Mesothelial cell of epicardium (in vitro differentiated cells): ENCODE data around the gene MECR. TPM values are rescaled to one million over a fixed set of nuclear protein-coding genes. Genes with fewer than 3 reads are reported as not detected.

Experiments
- DNase-seq, 2 experiments: peaks; one replicate each; pipeline ENCODE4 v3.0.0; 2021; ENCODE audit warnings: low spot score in 2 of 2; ENCODE audit not compliant: unreplicated experiment in 2 of 2
- H3K27ac Mint-ChIP-seq: 2 replicates; pipeline ENCODE4 v1.8.0; 2021; ENCODE audit warnings: mixed read lengths
- H3K27me3 Mint-ChIP-seq: 2 replicates; pipeline ENCODE4 v1.8.0; 2021; ENCODE audit warnings: low read depth, mixed read lengths
- H3K36me3 Mint-ChIP-seq: 2 replicates; pipeline ENCODE4 v1.8.0; 2021; ENCODE audit warnings: mixed read lengths
- H3K4me1 Mint-ChIP-seq: 2 replicates; pipeline ENCODE4 v1.8.0; 2021; ENCODE audit warnings: mixed read lengths
- H3K4me3 Mint-ChIP-seq: 2 replicates; pipeline ENCODE4 v1.8.0; 2021; ENCODE audit warnings: mild to moderate bottlenecking, moderate library complexity, mixed read lengths
- H3K9me3 Mint-ChIP-seq: 2 replicates; pipeline ENCODE4 v1.8.0; 2021; ENCODE audit warnings: mixed read lengths
- total RNA-seq: library from RNA; stranded (reverse); gene quantifications from 3 replicates; pipeline ENCODE4 v1.2.1, GENCODE V29; 2021
- TF ChIP-seq, protein P1 (sequence below): fragments of 200-600 bp; sonication (generic); IDR thresholded peaks from one replicate; pipeline ENCODE4 v1.5.0; 2021; ENCODE audit warnings: antibody characterized with exemption; ENCODE audit not compliant: unreplicated experiment

MECR gene
- total RNA-seq, 1 donor from 2014 or later: 36.6 TPM

- H3K27me3 Mint-ChIP-seq: no peaks in the 10 kb centered on the region
- no peak overlapping the region for H3K27ac Mint-ChIP-seq
- TF ChIP-seq, protein P1, sequence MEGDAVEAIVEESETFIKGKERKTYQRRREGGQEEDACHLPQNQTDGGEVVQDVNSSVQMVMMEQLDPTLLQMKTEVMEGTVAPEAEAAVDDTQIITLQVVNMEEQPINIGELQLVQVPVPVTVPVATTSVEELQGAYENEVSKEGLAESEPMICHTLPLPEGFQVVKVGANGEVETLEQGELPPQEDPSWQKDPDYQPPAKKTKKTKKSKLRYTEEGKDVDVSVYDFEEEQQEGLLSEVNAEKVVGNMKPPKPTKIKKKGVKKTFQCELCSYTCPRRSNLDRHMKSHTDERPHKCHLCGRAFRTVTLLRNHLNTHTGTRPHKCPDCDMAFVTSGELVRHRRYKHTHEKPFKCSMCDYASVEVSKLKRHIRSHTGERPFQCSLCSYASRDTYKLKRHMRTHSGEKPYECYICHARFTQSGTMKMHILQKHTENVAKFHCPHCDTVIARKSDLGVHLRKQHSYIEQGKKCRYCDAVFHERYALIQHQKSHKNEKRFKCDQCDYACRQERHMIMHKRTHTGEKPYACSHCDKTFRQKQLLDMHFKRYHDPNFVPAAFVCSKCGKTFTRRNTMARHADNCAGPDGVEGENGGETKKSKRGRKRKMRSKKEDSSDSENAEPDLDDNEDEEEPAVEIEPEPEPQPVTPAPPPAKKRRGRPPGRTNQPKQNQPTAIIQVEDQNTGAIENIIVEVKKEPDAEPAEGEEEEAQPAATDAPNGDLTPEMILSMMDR: no peak
- peaks cover 22% of the 10 kb centered on the region for H3K36me3 Mint-ChIP-seq
- H3K4me3 Mint-ChIP-seq: no peak overlapping the region
- H3K4me1 Mint-ChIP-seq: no peaks in the 10 kb centered on the region
- DNase-seq: no peak
- H3K9me3 Mint-ChIP-seq: no peaks in the 10 kb centered on the region
Observed at GRCh38 chr1:29217633-29218032, 13.1 kb downstream of the MECR start.

- peaks cover 31% of the 10 kb centered on the region for H3K36me3 Mint-ChIP-seq
- H3K4me3 Mint-ChIP-seq: no peak overlapping the region
Observed at GRCh38 chr1:29213055-29213454, 17.7 kb downstream of the MECR start.

GRCh38 chr1:29211086-29212030 is 19.4 kb downstream of the MECR start:
- Mint-ChIP-seq H3K4me3 (no peak overlapping the region), H3K36me3 (peaks cover 29% of the 10 kb centered on the region), H3K27me3 (no peaks in the 10 kb centered on the region), H3K27ac (no peak overlapping the region), H3K4me1 (peaks cover 12% of the 10 kb centered on the region), H3K9me3 (no peaks in the 10 kb centered on the region)
- TF ChIP-seq, protein P1: no peak
- DNase-seq: no peak

More at GRCh38 chr1:29213055-29213454, 17.7 kb downstream of the MECR start:
- no peak for DNase-seq
- Mint-ChIP-seq H3K9me3 (no peaks in the 10 kb centered on the region), H3K27me3 (no peaks in the 10 kb centered on the region), H3K4me1 (peaks cover 12% of the 10 kb centered on the region), H3K27ac (no peak overlapping the region)
- TF ChIP-seq, protein P1: no peak

DNA sequence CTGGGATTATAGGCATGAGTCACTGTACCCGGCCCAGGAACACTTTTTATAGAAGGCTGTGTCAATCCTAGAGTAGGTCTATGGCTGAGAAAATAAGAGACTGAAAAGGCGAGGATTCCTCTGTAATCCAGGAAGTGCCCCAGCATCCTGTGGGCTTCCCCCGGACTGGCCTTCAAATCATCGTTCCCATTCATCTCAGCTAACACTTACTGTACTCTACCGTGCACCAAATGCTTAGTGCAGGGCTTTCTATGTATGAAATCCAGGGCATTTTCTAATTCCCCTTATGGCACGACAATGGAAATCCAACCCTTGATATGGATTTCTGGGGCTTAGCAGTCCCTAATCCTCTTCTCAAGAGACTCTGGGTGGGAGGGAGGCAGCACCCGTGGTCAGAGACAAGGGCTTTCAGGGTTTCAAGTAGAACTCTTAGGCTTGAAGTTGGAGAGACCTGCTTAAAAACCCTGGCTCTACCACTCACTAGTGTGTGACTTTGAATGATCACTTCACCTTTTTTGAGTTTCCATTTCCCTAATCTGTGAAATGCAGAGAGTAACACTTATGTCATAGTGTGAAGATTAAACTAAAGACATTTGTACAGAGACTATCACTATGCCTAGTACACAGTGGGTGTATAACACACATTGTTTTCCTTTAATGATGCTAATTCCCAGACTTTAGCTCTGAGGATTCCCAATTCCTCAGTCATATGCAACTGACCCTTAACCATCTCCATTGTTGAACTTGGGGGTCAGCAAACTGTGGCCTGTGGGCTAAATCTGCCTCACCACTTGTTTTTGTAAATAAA is 20.3 kb downstream of the MECR start:
- TF ChIP-seq, protein P1: no peak
- Mint-ChIP-seq H3K4me1 (peaks cover 12% of the 10 kb centered on the region), H3K9me3 (no peaks in the 10 kb centered on the region), H3K36me3 (peaks cover 31% of the 10 kb centered on the region), H3K4me3 (no peak overlapping the region), H3K27ac (no peak overlapping the region), H3K27me3 (no peaks in the 10 kb centered on the region)
- DNase-seq: no peak

DNA sequence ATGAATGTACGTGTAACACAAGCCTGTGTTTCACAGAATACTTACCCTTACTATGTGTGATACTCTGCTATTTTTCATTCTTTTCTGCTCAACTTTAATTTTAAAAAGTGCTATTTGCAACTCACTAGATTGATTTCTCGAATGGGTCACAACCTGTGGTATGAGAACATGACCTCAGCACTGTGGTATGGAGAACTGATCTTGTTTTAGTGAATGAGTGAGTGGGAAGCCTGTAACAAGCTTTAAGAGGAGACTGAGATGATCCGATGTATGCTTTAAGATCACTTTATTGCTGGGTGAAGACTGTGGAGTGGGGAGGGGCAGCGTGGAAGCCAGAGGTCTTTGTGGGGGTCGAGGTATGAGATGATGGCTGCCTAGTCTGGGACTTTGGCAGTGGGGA is 21.6 kb downstream of the MECR start:
- Mint-ChIP-seq H3K27ac (peak overlapping the region; percentile 19), H3K27me3 (no peaks in the 10 kb centered on the region), H3K9me3 (no peaks in the 10 kb centered on the region), H3K4me3 (no peak overlapping the region), H3K36me3 (peaks cover 28% of the 10 kb centered on the region), H3K4me1 (peaks cover 12% of the 10 kb centered on the region)
- no peak for DNase-seq
- TF ChIP-seq, protein P1: no peak
